ENCODE results near the gene CALCOCO1.

DNA sequence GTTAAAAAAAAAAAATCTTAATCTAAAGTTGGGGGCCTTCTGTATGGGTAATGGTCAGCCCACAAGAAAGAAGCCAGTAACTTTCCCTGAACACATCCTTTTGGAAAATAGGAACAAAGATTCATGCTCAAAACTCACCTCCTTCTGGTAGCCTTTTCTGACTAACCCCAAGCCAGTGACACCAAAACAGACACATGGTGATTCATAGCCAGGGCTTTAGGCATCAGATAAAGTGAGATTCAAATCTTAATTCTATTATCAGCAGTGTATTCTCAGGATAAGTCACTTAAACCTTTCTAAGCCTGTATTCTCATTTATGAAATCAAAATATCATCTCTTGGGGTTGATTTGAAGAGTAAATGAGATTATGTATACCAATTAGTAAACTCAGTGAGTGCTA is 56.3 kb downstream of the CALCOCO1 start:
- TF ChIP-seq, protein P1, sequence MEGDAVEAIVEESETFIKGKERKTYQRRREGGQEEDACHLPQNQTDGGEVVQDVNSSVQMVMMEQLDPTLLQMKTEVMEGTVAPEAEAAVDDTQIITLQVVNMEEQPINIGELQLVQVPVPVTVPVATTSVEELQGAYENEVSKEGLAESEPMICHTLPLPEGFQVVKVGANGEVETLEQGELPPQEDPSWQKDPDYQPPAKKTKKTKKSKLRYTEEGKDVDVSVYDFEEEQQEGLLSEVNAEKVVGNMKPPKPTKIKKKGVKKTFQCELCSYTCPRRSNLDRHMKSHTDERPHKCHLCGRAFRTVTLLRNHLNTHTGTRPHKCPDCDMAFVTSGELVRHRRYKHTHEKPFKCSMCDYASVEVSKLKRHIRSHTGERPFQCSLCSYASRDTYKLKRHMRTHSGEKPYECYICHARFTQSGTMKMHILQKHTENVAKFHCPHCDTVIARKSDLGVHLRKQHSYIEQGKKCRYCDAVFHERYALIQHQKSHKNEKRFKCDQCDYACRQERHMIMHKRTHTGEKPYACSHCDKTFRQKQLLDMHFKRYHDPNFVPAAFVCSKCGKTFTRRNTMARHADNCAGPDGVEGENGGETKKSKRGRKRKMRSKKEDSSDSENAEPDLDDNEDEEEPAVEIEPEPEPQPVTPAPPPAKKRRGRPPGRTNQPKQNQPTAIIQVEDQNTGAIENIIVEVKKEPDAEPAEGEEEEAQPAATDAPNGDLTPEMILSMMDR (conservative IDR thresholded peaks at IDR 0.05; ENCODE audit: low read length) = no peak
- no peak for TF ChIP-seq EZH2phosphoT487 (IDR thresholded peaks at IDR 0.05; ENCODE audit: borderline replicate concordance, low read depth, low read length)

Data from OCI-LY7 (cell line).